A549 (cell line): ENCODE results near the gene JAKMIP2.

Experiments
- CBX2 ChIP-seq: fragments of 200-600 bp; sonication (generic); IDR thresholded peaks from 2 replicates; pipeline ENCODE4 v1.6.1; 2016; ENCODE audit warnings: low read depth, mild to moderate bottlenecking, borderline replicate concordance
- CEBPB ChIP-seq, 2 experiments: fragments of >200 bp in 1 of 2; sonication (Bioruptor Twin) in 1 of 2; formaldehyde crosslinking in 1 of 2; IDR thresholded peaks; 2 replicates each; pipeline ENCODE4 v1.6.1; 2012 to 2016
- EP300 ChIP-seq, 2 experiments: fragments of >200 bp; sonication (Bioruptor Twin); formaldehyde crosslinking; IDR thresholded peaks; 2 replicates in 1 of 2; 3 replicates in 1 of 2; pipeline ENCODE4 v1.6.1; 2016 to 2017
- HDAC2 ChIP-seq: fragments of 200-600 bp; sonication (generic); IDR thresholded peaks from 2 replicates; pipeline ENCODE4 v1.6.1; 2016
- POLR2A ChIP-seq: IDR thresholded peaks from 2 replicates; pipeline ENCODE4 v1.6.1; 2012; ENCODE audit warnings: mild to moderate bottlenecking, low read length
- SMC3 ChIP-seq: fragments of >200 bp; sonication (Bioruptor Twin); formaldehyde crosslinking; IDR thresholded peaks from 3 replicates; pipeline ENCODE4 v1.6.1; 2018; ENCODE audit warnings: inconsistent platforms
- TF ChIP-seq, protein P1 (sequence below): fragments of >200 bp; sonication (Bioruptor Twin); formaldehyde crosslinking; IDR thresholded peaks from 3 replicates; pipeline ENCODE4 v1.5.1; 2016
- TF ChIP-seq, protein P2 (sequence below): IDR thresholded peaks from 2 replicates; pipeline ENCODE4 v1.6.1; 2012

- TF ChIP-seq CEBPB (IDR thresholded peaks at IDR 0.05) = no peak
- TF ChIP-seq HDAC2 = no peak
- TF ChIP-seq, protein P1, sequence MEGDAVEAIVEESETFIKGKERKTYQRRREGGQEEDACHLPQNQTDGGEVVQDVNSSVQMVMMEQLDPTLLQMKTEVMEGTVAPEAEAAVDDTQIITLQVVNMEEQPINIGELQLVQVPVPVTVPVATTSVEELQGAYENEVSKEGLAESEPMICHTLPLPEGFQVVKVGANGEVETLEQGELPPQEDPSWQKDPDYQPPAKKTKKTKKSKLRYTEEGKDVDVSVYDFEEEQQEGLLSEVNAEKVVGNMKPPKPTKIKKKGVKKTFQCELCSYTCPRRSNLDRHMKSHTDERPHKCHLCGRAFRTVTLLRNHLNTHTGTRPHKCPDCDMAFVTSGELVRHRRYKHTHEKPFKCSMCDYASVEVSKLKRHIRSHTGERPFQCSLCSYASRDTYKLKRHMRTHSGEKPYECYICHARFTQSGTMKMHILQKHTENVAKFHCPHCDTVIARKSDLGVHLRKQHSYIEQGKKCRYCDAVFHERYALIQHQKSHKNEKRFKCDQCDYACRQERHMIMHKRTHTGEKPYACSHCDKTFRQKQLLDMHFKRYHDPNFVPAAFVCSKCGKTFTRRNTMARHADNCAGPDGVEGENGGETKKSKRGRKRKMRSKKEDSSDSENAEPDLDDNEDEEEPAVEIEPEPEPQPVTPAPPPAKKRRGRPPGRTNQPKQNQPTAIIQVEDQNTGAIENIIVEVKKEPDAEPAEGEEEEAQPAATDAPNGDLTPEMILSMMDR = no peak
- TF ChIP-seq SMC3 = no peak
- no peak for TF ChIP-seq EP300 (IDR thresholded peaks at IDR 0.05)
- TF ChIP-seq, protein P2, sequence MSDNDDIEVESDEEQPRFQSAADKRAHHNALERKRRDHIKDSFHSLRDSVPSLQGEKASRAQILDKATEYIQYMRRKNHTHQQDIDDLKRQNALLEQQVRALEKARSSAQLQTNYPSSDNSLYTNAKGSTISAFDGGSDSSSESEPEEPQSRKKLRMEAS = no peak
- no peak for TF ChIP-seq CBX2
- TF ChIP-seq POLR2A = no peak
These were observed 78.0 kb downstream of the JAKMIP2 start for GRCh38 chr5:147704544-147704943.
